MG63 (cell line): ENCODE measurements around the gene COPB2. TPM values are rescaled to one million over a fixed set of nuclear protein-coding genes. Genes with fewer than 3 reads are reported as not detected.
"Not testable (repeated sequence)": the region's sequence is repeated elsewhere in the genome, so short reads cannot be mapped to it uniquely, and the experiment has no call there.

Experiments used
- DNase-seq: peaks from one replicate; pipeline ENCODE4 v3.0.0-alpha.2; 2020
- H3K27me3 ChIP-seq: fragments of 250-450 bp; sonication (Bioruptor Pico); 2 replicates; pipeline ENCODE4 v1.5.1; 2020; ENCODE audit warnings: mild to moderate bottlenecking, moderate library complexity
- H3K36me3 ChIP-seq: fragments of 250-450 bp; sonication (Bioruptor Pico); 2 replicates; pipeline ENCODE4 v1.5.1; 2020; ENCODE audit warnings: mild to moderate bottlenecking, moderate library complexity
- H3K4me3 ChIP-seq: fragments of 250-450 bp; sonication (Bioruptor Pico); 2 replicates; pipeline ENCODE4 v1.5.1; 2020; ENCODE audit warnings: mild to moderate bottlenecking, moderate library complexity
- H3K9me3 ChIP-seq: fragments of 250-450 bp; sonication (Bioruptor Pico); 2 replicates; pipeline ENCODE4 v1.5.1; 2020; ENCODE audit warnings: mild to moderate bottlenecking, moderate library complexity
- total RNA-seq: library from RNA; depleted of rRNA; stranded (reverse); fragments of >200 nt; shearing (Covaris generic); gene quantifications from 2 replicates; pipeline ENCODE4 v1.2.3, GENCODE V29; 2014; ENCODE audit warnings: low replicate concordance

The COPB2 gene
- total RNA-seq, 1 experiment from 2014 or later, result 131 TPM

DNA sequence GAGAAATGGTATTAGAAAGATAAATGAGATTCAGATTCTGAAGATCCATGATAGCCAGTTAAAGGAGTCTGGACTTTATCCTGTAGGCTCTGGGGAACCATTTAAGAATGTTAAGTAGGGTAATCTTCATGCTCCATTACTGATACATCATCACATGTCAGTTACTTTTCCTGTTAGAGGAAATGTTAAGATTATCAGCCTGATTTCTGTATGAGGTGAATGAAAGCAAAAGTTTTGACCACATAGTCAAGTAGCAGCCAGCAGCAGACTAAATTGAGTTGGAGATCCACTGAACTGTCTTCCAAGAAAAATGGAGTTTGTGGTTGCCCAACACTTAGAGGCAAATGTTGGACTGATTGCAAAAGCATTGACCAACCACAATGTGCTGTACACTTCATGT is 4.7 kb upstream of the COPB2 start:
- H3K9me3 ChIP-seq, result no peaks in the 10 kb centered on the region
- peaks cover 2% of the 10 kb centered on the region for H3K36me3 ChIP-seq
- H3K4me3 ChIP-seq, result no peak overlapping the region
- DNase-seq, result no peak
- H3K27me3 ChIP-seq, result no peaks in the 10 kb centered on the region

DNA sequence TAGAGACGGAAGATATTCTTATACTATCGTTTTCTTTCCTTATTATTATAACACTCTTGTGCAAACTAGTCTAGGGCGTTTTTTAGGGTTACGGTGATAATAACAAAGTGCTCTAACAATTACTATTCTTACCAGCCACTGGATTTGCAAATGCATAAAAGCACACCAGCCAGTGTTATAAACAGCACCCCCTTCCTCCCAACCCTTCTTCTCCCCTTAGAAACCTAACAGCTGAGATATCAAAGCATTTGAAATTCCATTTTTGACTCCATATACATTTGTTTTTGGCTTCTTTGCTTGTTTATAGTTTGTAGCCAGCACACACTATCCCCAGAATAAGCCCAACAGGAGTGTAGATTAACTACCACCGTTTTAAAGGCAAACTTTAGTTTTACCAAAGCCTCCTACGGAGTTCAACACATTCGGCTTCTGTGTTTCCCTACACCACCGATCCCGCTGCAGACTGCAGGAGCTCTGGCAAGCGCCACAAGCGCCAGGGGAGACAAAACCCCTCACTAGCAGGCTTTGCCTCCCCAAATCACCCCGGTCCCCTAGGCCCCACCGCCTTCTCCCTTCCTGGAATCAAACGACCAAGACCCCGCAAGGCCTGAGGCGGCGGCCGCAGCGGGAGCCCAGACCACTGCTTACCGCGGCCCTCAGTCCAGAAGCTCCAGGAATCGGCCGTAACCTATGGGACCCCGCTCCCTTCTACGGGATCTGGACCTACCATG is 461 bp downstream of the COPB2 start:
- peak overlapping the region; percentile 92 for H3K4me3 ChIP-seq
- H3K9me3 ChIP-seq, result no peaks in the 10 kb centered on the region
- H3K36me3 ChIP-seq, result peaks cover 33% of the 10 kb centered on the region
- no peak for DNase-seq
- H3K27me3 ChIP-seq, result no peaks in the 10 kb centered on the region

DNA sequence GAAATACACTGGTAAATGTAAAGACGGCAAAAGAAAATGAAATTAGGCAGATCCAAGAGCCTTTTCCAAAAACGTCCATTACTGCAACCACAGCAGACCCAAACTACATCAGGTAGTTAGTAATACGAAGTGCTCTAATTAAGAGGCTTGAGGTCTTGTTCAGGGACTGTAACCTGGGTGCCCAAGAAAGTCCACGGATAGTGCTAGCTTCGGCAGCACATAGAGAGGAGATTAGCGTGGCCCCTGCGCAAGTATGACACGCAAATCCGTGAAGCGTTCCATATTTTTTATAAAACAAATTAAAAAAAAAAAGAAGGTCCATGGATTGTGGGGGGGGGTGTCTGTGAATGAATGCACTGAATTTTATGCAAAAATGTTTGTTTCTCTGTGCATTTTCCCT is 1.4 kb downstream of the COPB2 start:
- Histone ChIP-seq H3K9me3 (no peaks in the 10 kb centered on the region), H3K27me3 (no peaks in the 10 kb centered on the region), H3K4me3 (peak overlapping the region; percentile 92), H3K36me3 (peaks cover 42% of the 10 kb centered on the region)
- no peak for DNase-seq

DNA sequence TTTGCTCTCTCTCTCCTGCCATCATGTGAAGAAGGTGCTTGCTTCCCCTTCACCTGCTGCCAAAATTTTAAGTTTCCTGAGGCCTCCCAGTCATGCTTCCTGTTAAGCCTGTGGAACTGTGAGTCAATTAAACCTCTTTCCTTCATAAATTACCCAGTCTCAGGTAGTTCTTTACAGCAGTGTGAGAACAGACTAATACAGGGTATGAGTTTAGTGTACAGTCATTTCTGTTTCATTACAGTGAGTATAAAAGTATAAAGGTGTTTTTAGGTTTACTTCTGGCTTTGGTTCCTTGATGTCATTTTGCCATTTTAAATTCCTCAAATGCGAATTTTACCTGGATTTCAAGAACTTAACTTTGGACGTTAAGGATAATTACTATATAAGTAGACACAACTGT is 7.2 kb downstream of the COPB2 start:
- H3K36me3 ChIP-seq, result peaks cover 87% of the 10 kb centered on the region

DNA sequence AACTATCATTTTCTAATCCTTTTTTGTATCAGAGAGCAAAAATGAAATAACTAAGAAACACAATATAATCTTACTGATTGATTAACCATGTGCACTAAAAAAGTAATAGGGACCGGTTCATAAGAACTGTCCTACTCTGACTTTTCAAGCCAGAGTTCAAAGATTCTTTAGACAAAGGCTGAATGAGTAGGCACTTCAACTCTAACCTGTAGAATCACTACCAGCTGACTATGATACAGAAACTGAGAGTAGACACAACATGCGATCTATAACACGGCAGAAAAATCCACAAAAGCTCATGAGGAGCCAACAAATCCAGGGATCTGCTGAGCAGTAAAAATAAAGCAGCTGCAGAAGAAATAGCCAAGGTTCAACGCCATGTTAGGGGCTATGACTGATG is 8.9 kb downstream of the COPB2 start:
- Histone ChIP-seq H3K9me3 (no peaks in the 10 kb centered on the region), H3K36me3 (peaks cover 94% of the 10 kb centered on the region), H3K27me3 (no peaks in the 10 kb centered on the region), H3K4me3 (no peak overlapping the region)
- no peak for DNase-seq

More for the DNA sequence above, 7.2 kb downstream of the COPB2 start:
- H3K27me3 ChIP-seq, DNase-seq, H3K9me3 ChIP-seq, H3K4me3 ChIP-seq: not testable (repeated sequence)

DNA sequence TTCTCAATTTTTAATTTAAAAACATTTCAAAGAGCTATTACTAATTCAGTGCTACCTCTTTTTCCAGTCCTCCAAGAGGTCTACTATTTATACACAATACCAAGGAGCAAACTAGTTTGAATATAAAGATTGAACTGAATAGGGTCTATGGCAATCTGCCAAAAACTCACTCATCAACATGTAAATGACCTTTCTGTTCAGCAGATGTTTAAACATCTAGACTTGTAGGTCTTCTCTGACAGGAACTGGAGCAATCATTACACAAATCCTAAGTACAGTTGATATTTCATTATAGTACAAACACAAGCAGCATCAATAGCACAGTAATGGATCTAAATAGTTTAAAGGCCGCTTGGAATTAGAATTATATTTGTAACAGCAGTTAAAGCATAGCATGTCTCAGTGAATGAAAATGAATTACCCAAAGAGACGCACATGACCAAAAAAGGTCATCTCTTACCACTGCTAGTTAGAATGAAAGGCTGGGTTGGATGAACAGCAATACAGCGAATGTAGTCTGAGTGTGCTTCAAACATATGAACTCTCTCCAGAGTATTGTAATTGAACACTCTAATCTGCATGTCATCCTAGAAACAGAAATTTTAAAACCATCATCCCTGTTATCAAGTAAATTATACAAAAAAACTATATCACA is 10.7 kb downstream of the COPB2 start:
- DNase-seq, result no peak
- no peak overlapping the region for H3K4me3 ChIP-seq
- H3K27me3 ChIP-seq, result no peaks in the 10 kb centered on the region
- H3K9me3 ChIP-seq, result no peaks in the 10 kb centered on the region
- peaks cover 97% of the 10 kb centered on the region for H3K36me3 ChIP-seq

DNA sequence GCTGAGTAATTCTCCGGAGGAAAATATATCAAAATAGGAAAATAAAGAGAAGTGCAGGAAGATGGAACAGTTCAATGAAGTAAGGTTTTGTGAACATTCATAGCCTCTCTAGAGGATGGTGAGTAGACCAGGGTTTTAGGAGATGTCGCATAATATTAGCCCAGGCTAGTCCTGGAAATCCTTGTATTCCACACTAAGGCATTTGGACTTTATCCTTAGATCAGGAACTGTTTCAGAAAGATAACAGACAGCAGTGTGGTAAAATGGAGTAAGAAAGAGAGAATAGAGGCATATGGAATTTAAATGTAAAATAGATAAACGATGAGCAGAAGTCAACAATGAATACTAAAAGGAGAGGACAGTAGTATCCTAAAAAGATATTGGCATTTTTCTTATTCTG is 12.1 kb downstream of the COPB2 start:
- H3K36me3 ChIP-seq, result peaks cover 97% of the 10 kb centered on the region
- DNase-seq, result no peak

DNA sequence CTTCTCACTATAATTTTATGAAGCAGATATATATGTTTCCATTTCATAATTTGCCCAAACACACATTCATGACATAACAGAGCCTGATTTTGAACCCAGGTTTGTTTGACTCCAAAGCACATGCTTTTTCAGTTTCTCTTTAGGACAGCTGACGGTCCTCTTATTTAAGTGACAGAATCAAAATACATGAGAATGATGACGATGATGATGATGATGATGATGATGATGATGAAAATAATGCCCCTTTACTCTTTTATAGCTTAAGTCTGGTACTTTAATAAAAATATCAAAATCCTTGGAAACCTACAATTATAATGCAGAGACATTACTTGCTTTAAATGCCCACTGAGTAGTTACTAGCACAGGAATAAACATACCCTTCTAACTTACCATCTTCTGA is 15.3 kb downstream of the COPB2 start:
- peaks cover 100% of the 10 kb centered on the region for H3K36me3 ChIP-seq
- no peak overlapping the region for H3K4me3 ChIP-seq
- no peaks in the 10 kb centered on the region for H3K9me3 ChIP-seq
- no peak for DNase-seq
- no peaks in the 10 kb centered on the region for H3K27me3 ChIP-seq

More for the DNA sequence above, 12.1 kb downstream of the COPB2 start:
- H3K9me3 ChIP-seq, result no peaks in the 10 kb centered on the region
- no peak overlapping the region for H3K4me3 ChIP-seq
- no peaks in the 10 kb centered on the region for H3K27me3 ChIP-seq

DNA sequence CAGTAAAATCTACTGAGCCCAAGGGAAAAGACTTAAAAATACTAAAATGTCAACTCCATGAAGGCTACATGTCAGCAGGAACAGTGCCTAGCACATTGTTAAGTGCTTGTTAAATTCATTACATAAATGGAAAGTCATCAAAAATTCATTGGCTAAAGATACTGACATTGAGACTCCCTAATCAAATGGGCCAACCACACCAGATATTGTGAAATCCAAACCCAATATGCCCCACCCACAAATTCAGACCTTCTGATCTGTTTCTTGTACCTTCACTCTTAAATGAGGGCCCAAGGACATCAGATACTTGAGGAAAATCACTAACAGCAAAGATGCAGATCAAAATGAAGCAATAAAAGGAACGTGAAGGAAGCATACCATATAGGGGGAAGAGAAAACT is 24.9 kb downstream of the COPB2 start:
- no peak for DNase-seq
- Histone ChIP-seq H3K4me3 (no peak overlapping the region), H3K9me3 (no peaks in the 10 kb centered on the region), H3K36me3 (peaks cover 93% of the 10 kb centered on the region), H3K27me3 (no peaks in the 10 kb centered on the region)

DNA sequence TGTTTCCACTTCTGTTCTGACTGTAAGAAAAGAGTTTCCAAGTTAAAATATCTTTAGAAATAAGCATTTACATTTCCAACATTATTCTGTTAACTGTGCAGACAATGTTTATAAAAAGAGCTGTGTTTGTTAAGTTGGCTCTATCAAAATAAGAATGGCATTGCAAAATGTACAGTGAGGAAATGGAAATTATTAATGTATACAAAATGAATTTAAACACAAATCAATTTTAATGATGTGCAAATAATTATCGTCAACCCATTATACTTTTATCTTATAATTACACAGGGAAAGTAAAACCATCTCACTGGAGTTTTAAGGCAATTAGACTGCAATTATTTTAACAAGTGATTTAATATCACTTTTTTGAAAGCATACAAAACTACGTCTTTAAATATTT is 28.2 kb downstream of the COPB2 start:
- Histone ChIP-seq H3K36me3 (peaks cover 95% of the 10 kb centered on the region), H3K27me3 (no peaks in the 10 kb centered on the region), H3K4me3 (no peak overlapping the region), H3K9me3 (no peaks in the 10 kb centered on the region)
- DNase-seq, result no peak

DNA sequence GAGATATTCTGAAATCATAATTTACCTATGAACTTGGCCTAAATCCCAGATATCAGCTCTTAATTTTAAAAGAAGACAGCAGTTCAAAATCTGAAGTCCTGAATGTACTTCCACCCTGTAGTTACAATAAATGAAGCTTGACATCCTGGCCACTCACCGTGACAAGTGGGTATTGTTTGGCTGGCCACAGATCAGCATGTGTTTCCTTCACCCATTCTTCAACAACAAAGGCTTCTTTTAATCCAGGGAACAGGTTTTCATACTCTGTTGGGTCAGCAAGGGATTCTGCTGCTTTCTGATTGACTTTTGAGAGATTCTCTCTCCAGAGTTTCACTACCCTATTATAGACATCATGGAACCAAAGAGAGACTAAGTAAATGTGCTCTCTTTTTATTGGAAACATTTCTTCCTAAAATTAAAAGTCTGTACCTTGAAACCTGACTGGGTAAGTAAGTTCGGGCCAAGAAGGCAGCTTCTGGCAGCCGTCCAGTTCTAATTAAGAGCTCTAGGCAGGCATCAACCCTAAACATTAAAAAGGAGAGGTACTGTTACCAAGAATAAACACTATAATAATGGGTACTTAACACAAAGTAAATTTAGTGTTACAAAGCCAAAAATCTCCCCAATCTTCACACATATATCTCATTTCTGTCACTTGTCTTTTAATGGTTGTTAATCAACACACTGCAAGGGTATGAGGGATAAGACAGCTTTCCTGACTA is 30.4 kb downstream of the COPB2 start:
- no peaks in the 10 kb centered on the region for H3K27me3 ChIP-seq
- no peak overlapping the region for H3K4me3 ChIP-seq
- DNase-seq, result no peak
- no peaks in the 10 kb centered on the region for H3K9me3 ChIP-seq
- H3K36me3 ChIP-seq, result peaks cover 95% of the 10 kb centered on the region

DNA sequence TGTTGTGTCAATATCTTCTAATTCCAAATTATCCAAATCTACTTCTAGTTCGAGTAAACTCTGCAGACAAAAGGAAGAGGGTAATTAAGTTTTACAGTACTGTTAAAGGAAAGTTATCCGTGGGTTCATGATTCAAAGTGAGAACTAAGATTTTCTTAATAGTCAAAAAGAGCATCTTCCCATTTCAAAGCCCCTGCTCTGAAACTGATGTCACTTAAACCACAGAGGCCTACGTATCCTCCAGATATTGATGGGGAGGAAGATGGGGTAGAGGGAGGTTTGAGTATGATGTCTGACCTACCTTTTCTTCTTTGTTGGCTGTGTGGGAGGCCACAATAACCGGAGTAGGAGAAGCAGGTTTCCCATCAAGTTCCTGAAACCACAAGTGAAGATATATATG is 31.5 kb downstream of the COPB2 start:
- H3K36me3 ChIP-seq, result peaks cover 92% of the 10 kb centered on the region

DNA sequence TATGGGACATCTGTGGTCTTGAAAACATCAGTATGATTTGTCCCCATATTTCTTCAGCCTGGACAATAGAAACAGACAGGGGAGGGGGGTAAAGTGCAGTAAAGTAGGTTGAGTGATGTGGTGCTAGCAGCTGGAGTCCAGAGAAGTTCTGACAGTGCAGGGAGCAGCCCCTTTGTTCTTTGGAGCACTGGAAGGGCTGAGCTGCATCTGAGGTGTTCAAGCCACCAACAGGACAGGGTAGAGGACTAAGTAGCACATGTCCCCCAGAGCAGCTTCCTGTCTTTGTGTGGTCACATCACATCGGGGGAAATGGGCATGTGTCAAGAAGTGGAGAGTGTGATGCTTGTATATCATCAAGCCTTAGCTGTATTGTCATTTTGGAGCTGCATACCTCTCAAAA is 33.6 kb downstream of the COPB2 start:
- Histone ChIP-seq H3K9me3 (no peaks in the 10 kb centered on the region), H3K4me3 (no peak overlapping the region), H3K36me3 (peaks cover 90% of the 10 kb centered on the region), H3K27me3 (no peaks in the 10 kb centered on the region)
- no peak for DNase-seq

More for the DNA sequence above, 31.5 kb downstream of the COPB2 start:
- H3K27me3 ChIP-seq, result no peaks in the 10 kb centered on the region
- DNase-seq, result no peak
- no peaks in the 10 kb centered on the region for H3K9me3 ChIP-seq
- H3K4me3 ChIP-seq, result no peak overlapping the region

DNA sequence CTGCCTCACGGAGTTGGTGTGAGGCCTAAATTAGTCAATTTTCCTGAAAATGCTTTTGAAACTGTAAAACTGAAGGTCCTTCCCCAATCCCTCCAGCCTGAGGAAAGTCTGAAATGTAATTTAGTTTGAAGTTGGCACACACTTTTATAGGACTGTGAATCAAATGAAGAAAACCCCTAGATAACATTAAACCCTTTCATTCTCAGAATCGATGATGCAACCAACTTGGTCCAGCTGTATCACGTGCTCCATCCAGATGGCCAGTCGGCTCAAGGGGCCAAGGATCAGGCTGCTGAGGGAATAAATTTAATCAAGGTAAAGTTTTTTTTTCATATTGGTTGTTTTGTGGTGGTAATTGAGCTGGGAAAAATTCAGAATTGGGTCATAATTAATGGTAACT is 34.0 kb downstream of the COPB2 start:
- Histone ChIP-seq H3K36me3 (peaks cover 90% of the 10 kb centered on the region), H3K27me3 (no peaks in the 10 kb centered on the region), H3K9me3 (no peaks in the 10 kb centered on the region), H3K4me3 (no peak overlapping the region)
- no peak for DNase-seq

DNA sequence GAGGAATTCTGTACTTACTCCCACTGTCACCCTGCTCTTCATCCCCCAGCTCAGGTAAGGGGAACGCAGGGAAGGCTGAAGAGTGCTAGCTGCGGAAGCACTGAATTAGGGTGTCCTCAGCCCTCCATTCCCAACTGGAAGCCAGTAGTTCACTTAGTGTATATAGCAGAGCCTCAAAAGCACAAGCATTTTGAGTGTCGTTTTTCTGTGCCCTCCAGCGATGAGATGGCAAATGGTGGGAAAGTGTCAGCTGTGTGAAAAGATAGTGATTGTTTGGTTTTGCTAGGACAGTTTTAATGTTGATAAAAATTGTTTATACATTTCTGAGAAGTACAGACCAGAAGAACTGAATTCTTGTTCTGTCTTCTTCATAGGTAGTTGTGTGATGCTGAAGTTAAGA is 34.8 kb downstream of the COPB2 start:
- Histone ChIP-seq H3K36me3 (peaks cover 93% of the 10 kb centered on the region), H3K9me3 (no peaks in the 10 kb centered on the region), H3K27me3 (no peaks in the 10 kb centered on the region), H3K4me3 (no peak overlapping the region)
- no peak for DNase-seq

DNA sequence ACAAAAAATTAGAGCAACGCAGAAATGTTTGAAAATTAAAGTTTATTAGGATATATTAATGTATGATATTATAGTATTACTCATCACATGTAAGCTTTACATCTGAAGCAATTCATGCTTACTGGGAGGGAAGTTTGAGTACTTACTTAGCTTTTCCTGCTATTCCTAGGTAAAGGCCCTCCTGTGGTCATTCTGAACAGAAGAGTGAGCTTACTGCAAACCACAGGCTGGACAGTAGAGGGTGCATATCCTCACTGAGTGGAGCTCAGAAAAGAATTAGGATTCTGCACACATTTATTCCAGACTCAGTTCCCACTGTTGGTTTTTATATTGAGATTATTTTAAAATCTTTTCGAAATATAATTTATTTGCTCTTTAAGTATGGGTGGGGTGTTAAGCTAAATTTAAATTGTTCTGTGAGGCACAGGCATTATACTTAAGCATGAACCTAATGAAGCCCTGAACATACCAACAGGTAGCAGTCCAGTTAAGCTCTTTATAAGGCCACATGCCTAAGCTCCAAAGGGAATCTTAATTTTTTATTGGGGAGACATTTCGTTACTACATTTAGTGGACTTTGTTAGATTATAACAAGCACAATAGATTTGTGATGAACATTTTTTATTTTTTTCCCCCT is 35.4 kb downstream of the COPB2 start:
- peak; percentile 33 for DNase-seq
- H3K9me3 ChIP-seq, result no peaks in the 10 kb centered on the region
- no peaks in the 10 kb centered on the region for H3K27me3 ChIP-seq
- H3K4me3 ChIP-seq, result no peak overlapping the region
- H3K36me3 ChIP-seq, result peaks cover 91% of the 10 kb centered on the region

DNA sequence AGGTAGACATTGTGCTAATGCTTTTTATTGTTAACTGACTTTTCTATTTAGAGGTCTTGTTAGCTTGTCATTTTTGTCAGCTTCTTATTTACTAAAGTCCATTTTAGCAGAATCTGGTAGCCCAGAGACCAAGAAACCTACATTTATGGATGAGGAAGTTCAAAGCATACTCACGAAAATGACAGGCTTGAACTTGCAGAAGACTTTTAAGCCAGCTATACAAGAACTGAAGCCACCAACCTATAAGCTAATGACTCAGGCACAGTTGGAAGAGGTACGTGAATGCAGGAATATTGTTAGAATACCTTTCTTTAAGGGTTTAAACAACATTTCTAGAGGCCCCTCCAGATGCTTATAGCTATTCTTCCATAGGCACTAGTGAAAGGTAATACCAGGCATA is 42.7 kb downstream of the COPB2 start:
- peaks cover 53% of the 10 kb centered on the region for H3K36me3 ChIP-seq
- DNase-seq, result no peak

More for the DNA sequence above, 42.7 kb downstream of the COPB2 start:
- H3K27me3 ChIP-seq, result no peaks in the 10 kb centered on the region
- H3K9me3 ChIP-seq, result no peaks in the 10 kb centered on the region
- H3K4me3 ChIP-seq, result no peak overlapping the region
